H9 (cell line): ENCODE results near the gene ADGRG7. TPM values are rescaled to one million over a fixed set of nuclear protein-coding genes. Genes with fewer than 3 reads are reported as not detected.
A peak's percentile ranks its signal among the peaks of the same experiment; 100 is the strongest.

ENCODE experiments used
- DNase-seq: peaks from one replicate; pipeline ENCODE4 v3.0.0-alpha.2; 2017
- H2AFZ ChIP-seq: one replicate; pipeline ENCODE4 v1.6.1; 2013; ENCODE audit warnings: mild to moderate bottlenecking, low read length, control low read depth, moderate library complexity
- H2AK5ac ChIP-seq: 2 replicates; pipeline ENCODE4 v1.6.1; 2013; ENCODE audit warnings: low read length, control low read depth, mixed read lengths; ENCODE audit not compliant: insufficient read length
- H2BK120ac ChIP-seq: one replicate; pipeline ENCODE4 v1.6.1; 2013; ENCODE audit warnings: low read depth, mild to moderate bottlenecking, low read length, control low read depth, inconsistent platforms; ENCODE audit not compliant: poor library complexity, severe bottlenecking
- H2BK12ac ChIP-seq: 2 replicates; pipeline ENCODE4 v1.6.1; 2013; ENCODE audit warnings: low read length, control low read depth, mixed read lengths, low read depth; ENCODE audit not compliant: insufficient read length
- H2BK15ac ChIP-seq: 2 replicates; pipeline ENCODE4 v1.6.1; 2013; ENCODE audit warnings: low read depth, low read length, control low read depth
- H2BK20ac ChIP-seq: one replicate; pipeline ENCODE4 v1.6.1; 2013; ENCODE audit warnings: low read depth, mild to moderate bottlenecking, low read length, control low read depth, inconsistent platforms; ENCODE audit not compliant: poor library complexity, severe bottlenecking
- H2BK5ac ChIP-seq: 2 replicates; pipeline ENCODE4 v1.6.1; 2013; ENCODE audit warnings: low read length, control low read depth, mixed read lengths; ENCODE audit not compliant: insufficient read length
- H3K14ac ChIP-seq: 2 replicates; pipeline ENCODE4 v1.6.1; 2013; ENCODE audit warnings: low read length, control low read depth; ENCODE audit not compliant: insufficient read depth
- H3K18ac ChIP-seq: 2 replicates; pipeline ENCODE4 v1.6.1; 2013; ENCODE audit warnings: low read depth, mild to moderate bottlenecking, mixed read lengths, low read length, control low read depth; ENCODE audit not compliant: insufficient read length
- H3K23ac ChIP-seq: 2 replicates; pipeline ENCODE4 v1.6.1; 2013; ENCODE audit warnings: low read length, control low read depth, mixed read lengths, low read depth; ENCODE audit not compliant: insufficient read length
- H3K23me2 ChIP-seq: 2 replicates; pipeline ENCODE4 v1.6.1; 2013; ENCODE audit warnings: low read depth, mild to moderate bottlenecking, mixed read lengths, low read length, control low read depth; ENCODE audit not compliant: insufficient read length, poor library complexity, severe bottlenecking
- H3K27ac ChIP-seq: 2 replicates; pipeline ENCODE4 v1.5.1; 2013; ENCODE audit warnings: low read length, control low read depth, mixed read lengths, low read depth; ENCODE audit not compliant: insufficient read length
- H3K27me3 ChIP-seq: 2 replicates; pipeline ENCODE4 v1.6.1; 2013; ENCODE audit warnings: low read length, control low read depth, inconsistent platforms; ENCODE audit not compliant: insufficient read depth
- H3K4ac ChIP-seq: 2 replicates; pipeline ENCODE4 v1.6.1; 2013; ENCODE audit warnings: low read depth, mild to moderate bottlenecking, control low read depth, inconsistent platforms, low read length, moderate library complexity
- H3K4me1 ChIP-seq: 2 replicates; pipeline ENCODE4 v1.6.1; 2013; ENCODE audit warnings: low read length, control low read depth, inconsistent platforms; ENCODE audit not compliant: insufficient read depth
- H3K4me2 ChIP-seq: 2 replicates; pipeline ENCODE4 v1.6.1; 2013; ENCODE audit warnings: low read length, control low read depth, mixed read lengths; ENCODE audit not compliant: insufficient read length, insufficient read depth
- H3K56ac ChIP-seq: 2 replicates; pipeline ENCODE4 v1.6.1; 2013; ENCODE audit warnings: low read depth, mild to moderate bottlenecking, mixed read lengths, low read length, control low read depth; ENCODE audit not compliant: insufficient read length
- H3K79me1 ChIP-seq: 2 replicates; pipeline ENCODE4 v1.6.1; 2013; ENCODE audit warnings: low read depth, mild to moderate bottlenecking, moderate library complexity, low read length, control low read depth, inconsistent platforms; ENCODE audit not compliant: insufficient read depth, poor library complexity, severe bottlenecking
- H3K79me2 ChIP-seq: 2 replicates; pipeline ENCODE4 v1.6.1; 2013; ENCODE audit warnings: low read length, control low read depth, inconsistent platforms; ENCODE audit not compliant: insufficient read depth
- H3K9ac ChIP-seq: 2 replicates; pipeline ENCODE4 v1.6.1; 2013; ENCODE audit warnings: low read length, control low read depth, mixed read lengths; ENCODE audit not compliant: insufficient read length; ENCODE audit errors: extremely low read depth
- H3K9me3 ChIP-seq: one replicate; pipeline ENCODE4 v1.6.1; 2013; ENCODE audit warnings: low read depth, low read length, inconsistent platforms; ENCODE audit not compliant: control insufficient read depth
- H3T11ph ChIP-seq: one replicate; pipeline ENCODE4 v1.6.1; 2013; ENCODE audit warnings: mild to moderate bottlenecking, low read length, control low read depth, inconsistent platforms
- H4K20me1 ChIP-seq: one replicate; pipeline ENCODE4 v1.6.1; 2013; ENCODE audit not compliant: control insufficient read depth, insufficient read length, insufficient read depth
- H4K5ac ChIP-seq: 2 replicates; pipeline ENCODE4 v1.6.1; 2013; ENCODE audit warnings: low read depth, mild to moderate bottlenecking, mixed read lengths, low read length, control low read depth; ENCODE audit not compliant: insufficient read length
- H4K8ac ChIP-seq: replicated peaks from 2 replicates; pipeline ENCODE4 v1.6.1; 2013; ENCODE audit warnings: low read length, control low read depth, mixed read lengths, low read depth; ENCODE audit not compliant: insufficient read length
- H4K91ac ChIP-seq: 2 replicates; pipeline ENCODE4 v1.6.1; 2013; ENCODE audit warnings: low read depth, mild to moderate bottlenecking, moderate library complexity, mixed read lengths, low read length, control low read depth; ENCODE audit not compliant: insufficient read length
- H3K27ac Mint-ChIP-seq, 3 experiments: 2 replicates in 2 of 3; 3 replicates in 1 of 3; pipeline ENCODE4 v1.8.0; 2020 to 2021; ENCODE audit warnings: mixed read lengths in 3 of 3, mild to moderate bottlenecking in 1 of 3, moderate library complexity in 1 of 3
- H3K27me3 Mint-ChIP-seq: 2 replicates; pipeline ENCODE4 v1.8.0; 2021; ENCODE audit warnings: low read depth, mild to moderate bottlenecking, moderate library complexity, mixed read lengths
- H3K36me3 Mint-ChIP-seq, 3 experiments: 2 replicates in 2 of 3; 3 replicates in 1 of 3; pipeline ENCODE4 v1.8.0; 2020 to 2021; ENCODE audit warnings: low read depth in 3 of 3, mixed read lengths in 3 of 3; ENCODE audit not compliant: insufficient read depth in 1 of 3
- H3K4me1 Mint-ChIP-seq, 2 experiments: 2 replicates each; pipeline ENCODE4 v1.8.0; 2020; ENCODE audit warnings: mixed read lengths in 2 of 2
- H3K4me3 Mint-ChIP-seq, 2 experiments: 2 replicates in 1 of 2; 3 replicates in 1 of 2; pipeline ENCODE4 v1.8.0; 2020 to 2021; ENCODE audit warnings: mild to moderate bottlenecking in 2 of 2, mixed read lengths in 2 of 2, moderate library complexity in 1 of 2
- H3K9me3 Mint-ChIP-seq, 2 experiments: 2 replicates in 1 of 2; 3 replicates in 1 of 2; pipeline ENCODE4 v1.8.0; 2020; ENCODE audit warnings: mild to moderate bottlenecking in 2 of 2, mixed read lengths in 2 of 2, moderate library complexity in 1 of 2
- CTCF ChIP-seq: fragments of 200-600 bp; sonication (generic); conservative IDR thresholded peaks from 3 replicates; pipeline ENCODE4 v1.8.0; 2021; ENCODE audit warnings: antibody characterized with exemption, mild to moderate bottlenecking
- WGBS: extraction: QIAGEN DNeasy Blood & Tissue Kit; methylation state at CpG from one replicate; pipeline ENCODE4 v1.1.7; 2013; ENCODE audit warnings: missing lambda C conversion rate, low lambda C conversion rate, mixed read lengths; ENCODE audit not compliant: insufficient read length; ENCODE audit errors: extremely low coverage; 5-methylcytosine and 5-hydroxymethylcytosine counted together
- total RNA-seq: library from RNA; stranded (reverse); gene quantifications from 2 replicates; pipeline ENCODE4 v1.2.1, GENCODE V29; 2021

The ADGRG7 gene
- total RNA-seq, 1 experiment from 2014 or later: not detected

GRCh38 chr3:100744671-100745070, 135.3 kb downstream of the ADGRG7 start:
- WGBS: no CpG with 5 or more reads among the region's 2 CpGs
- H3K27ac Mint-ChIP-seq: peak overlapping the region in 1 of 3 experiments; percentile 85; a peak in 3 of 7 replicates
- no peaks in the 10 kb centered on the region for H4K20me1 ChIP-seq

More at GRCh38 chr3:100744671-100745070, 135.3 kb downstream of the ADGRG7 start:
- Histone ChIP-seq H3K18ac (no peak overlapping the region), H2AFZ (no peak overlapping the region), H3K23me2 (no peaks in the 10 kb centered on the region), H3K14ac (no peak overlapping the region), H4K8ac (no peak overlapping the region), H3K4ac (no peak overlapping the region), H3K56ac (no peak overlapping the region), H2BK20ac (no peak overlapping the region), H3K27me3 (no peaks in the 10 kb centered on the region), H3K9me3 (no peaks in the 10 kb centered on the region), H2BK15ac (no peak overlapping the region), H3K4me1 (no peaks in the 10 kb centered on the region), H3K27ac (no peak overlapping the region), H4K91ac (no peak overlapping the region), H2BK120ac (no peak overlapping the region), H3K79me2 (no peaks in the 10 kb centered on the region), H3K9ac (no peak overlapping the region), H3K79me1 (no peaks in the 10 kb centered on the region), H3K4me2 (no peak overlapping the region), H4K5ac (no peak overlapping the region), H3T11ph (no peak overlapping the region), H2BK5ac (no peak overlapping the region), H2AK5ac (no peak overlapping the region), H2BK12ac (no peak overlapping the region), H3K23ac (no peak overlapping the region)
- no peak overlapping the region for H3K4me3 Mint-ChIP-seq
- no peak for DNase-seq
- no peaks in the 10 kb centered on the region for H3K27me3 Mint-ChIP-seq
- peaks cover 6 to 19% of the 10 kb centered on the region in 2 experiments for H3K4me1 Mint-ChIP-seq
- H3K36me3 Mint-ChIP-seq: peaks cover 16 to 55% (median 46%) of the 10 kb centered on the region in 3 experiments; a peak in 6 of 7 replicates
- H3K9me3 Mint-ChIP-seq: no peaks in the 10 kb centered on the region
- TF ChIP-seq CTCF: no peak

Other genes starting within 250 kb of the ADGRG7 start
- gene TOMM70, start 208.5 kb upstream of the ADGRG7 start, total RNA-seq: 53.0 and 53.6 TPM in 2 replicates
- gene LNP1, start 208.1 kb upstream of the ADGRG7 start, total RNA-seq: 4.1 and 4.2 TPM in 2 replicates
- 10.1 and 10.3 TPM in 2 replicates for gene TMEM45A, start 117.0 kb upstream of the ADGRG7 start, total RNA-seq
- gene TFG, start 99.9 kb downstream of the ADGRG7 start, total RNA-seq: 80.7 and 81.9 TPM in 2 replicates